ENCODE measurements around the gene PGBD5. TPM values are rescaled to one million over a fixed set of nuclear protein-coding genes. Genes with fewer than 3 reads are reported as not detected.

PGBD5 gene
- total RNA-seq, 2 donors from 2014 or later = 0.14 to 0.63 TPM

GRCh38 chr1:230295367-230295766 lies 130.8 kb downstream of the PGBD5 start:
- H3K4me1 ChIP-seq (ENCODE audit: control insufficient read depth in 1 of 2, low read depth in 2 of 2) = no peaks in the 10 kb centered on the region
- DNase-seq (ENCODE audit: low spot score) (no peak), ATAC-seq (ENCODE audit: insufficient number of reproducible peaks, low FRiP score, low read depth) (no peak)
- no peaks in the 10 kb centered on the region for H3K27me3 ChIP-seq (replicated peaks; ENCODE audit: insufficient read depth)
- no peaks in the 10 kb centered on the region for H3K36me3 ChIP-seq
- H3K9me3 ChIP-seq = no peaks in the 10 kb centered on the region
- H3K4me3 ChIP-seq = no peak overlapping the region
- TF ChIP-seq, protein P1, sequence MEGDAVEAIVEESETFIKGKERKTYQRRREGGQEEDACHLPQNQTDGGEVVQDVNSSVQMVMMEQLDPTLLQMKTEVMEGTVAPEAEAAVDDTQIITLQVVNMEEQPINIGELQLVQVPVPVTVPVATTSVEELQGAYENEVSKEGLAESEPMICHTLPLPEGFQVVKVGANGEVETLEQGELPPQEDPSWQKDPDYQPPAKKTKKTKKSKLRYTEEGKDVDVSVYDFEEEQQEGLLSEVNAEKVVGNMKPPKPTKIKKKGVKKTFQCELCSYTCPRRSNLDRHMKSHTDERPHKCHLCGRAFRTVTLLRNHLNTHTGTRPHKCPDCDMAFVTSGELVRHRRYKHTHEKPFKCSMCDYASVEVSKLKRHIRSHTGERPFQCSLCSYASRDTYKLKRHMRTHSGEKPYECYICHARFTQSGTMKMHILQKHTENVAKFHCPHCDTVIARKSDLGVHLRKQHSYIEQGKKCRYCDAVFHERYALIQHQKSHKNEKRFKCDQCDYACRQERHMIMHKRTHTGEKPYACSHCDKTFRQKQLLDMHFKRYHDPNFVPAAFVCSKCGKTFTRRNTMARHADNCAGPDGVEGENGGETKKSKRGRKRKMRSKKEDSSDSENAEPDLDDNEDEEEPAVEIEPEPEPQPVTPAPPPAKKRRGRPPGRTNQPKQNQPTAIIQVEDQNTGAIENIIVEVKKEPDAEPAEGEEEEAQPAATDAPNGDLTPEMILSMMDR (IDR thresholded peaks at IDR 0.05) = no peak
- H3K27ac ChIP-seq = no peak overlapping the region

GRCh38 chr1:230293390-230293700 lies 132.8 kb downstream of the PGBD5 start:
- no peak overlapping the region for H3K27ac ChIP-seq
- no peaks in the 10 kb centered on the region for H3K36me3 ChIP-seq
- no peaks in the 10 kb centered on the region for H3K9me3 ChIP-seq
- H3K27me3 ChIP-seq (replicated peaks; ENCODE audit: insufficient read depth) = no peaks in the 10 kb centered on the region
- no peaks in the 10 kb centered on the region for H3K4me1 ChIP-seq (ENCODE audit: control insufficient read depth in 1 of 2, low read depth in 2 of 2)
- ATAC-seq (ENCODE audit: insufficient number of reproducible peaks, low FRiP score, low read depth) = no peak
- TF ChIP-seq, protein P1 (IDR thresholded peaks at IDR 0.05) = no peak
- H3K4me3 ChIP-seq = no peak overlapping the region
- no peak for DNase-seq (ENCODE audit: low spot score)

DNA sequence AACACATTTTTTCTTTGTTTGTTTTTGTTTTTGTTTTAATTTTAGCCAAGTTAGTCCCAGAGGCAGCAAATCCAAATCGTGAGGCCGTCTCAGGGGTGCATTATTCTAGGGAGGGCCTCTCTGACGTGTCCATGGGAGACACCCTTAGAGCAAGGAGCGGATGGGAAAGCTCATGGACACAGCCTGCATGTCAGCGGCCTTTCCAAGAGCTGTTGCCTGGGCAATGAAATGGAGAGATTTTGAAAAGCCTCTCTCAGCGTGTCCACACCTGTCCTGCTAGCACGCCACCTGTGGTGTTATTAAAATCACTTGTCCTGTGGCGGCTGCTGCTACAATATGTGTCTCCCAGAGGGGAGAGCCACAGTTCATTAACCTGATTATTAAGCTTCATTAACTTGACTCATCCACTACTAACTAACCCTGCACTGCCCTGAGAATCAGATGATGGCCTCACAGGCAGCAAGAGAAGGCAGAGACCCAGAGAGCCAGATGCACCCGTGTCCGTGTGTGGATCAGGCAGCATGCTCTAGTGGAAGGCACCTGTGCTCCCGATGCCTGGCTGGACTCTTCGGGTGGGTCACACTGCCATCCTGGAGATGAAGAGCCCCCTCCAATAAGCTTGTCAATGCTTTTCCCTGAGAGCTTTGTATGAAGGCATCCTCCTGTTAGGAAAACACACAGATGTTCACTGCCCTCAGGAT lies 133.3 kb downstream of the PGBD5 start:
- no peak overlapping the region for H3K27ac ChIP-seq
- TF ChIP-seq, protein P1 (IDR thresholded peaks at IDR 0.05) = no peak
- H3K36me3 ChIP-seq = no peaks in the 10 kb centered on the region
- ATAC-seq (ENCODE audit: insufficient number of reproducible peaks, low FRiP score, low read depth) = no peak
- no peaks in the 10 kb centered on the region for H3K27me3 ChIP-seq (replicated peaks; ENCODE audit: insufficient read depth)
- no peaks in the 10 kb centered on the region for H3K9me3 ChIP-seq
- DNase-seq (ENCODE audit: low spot score) = no peak
- no peak overlapping the region for H3K4me3 ChIP-seq
- no peaks in the 10 kb centered on the region for H3K4me1 ChIP-seq (ENCODE audit: control insufficient read depth in 1 of 2, low read depth in 2 of 2)

DNA sequence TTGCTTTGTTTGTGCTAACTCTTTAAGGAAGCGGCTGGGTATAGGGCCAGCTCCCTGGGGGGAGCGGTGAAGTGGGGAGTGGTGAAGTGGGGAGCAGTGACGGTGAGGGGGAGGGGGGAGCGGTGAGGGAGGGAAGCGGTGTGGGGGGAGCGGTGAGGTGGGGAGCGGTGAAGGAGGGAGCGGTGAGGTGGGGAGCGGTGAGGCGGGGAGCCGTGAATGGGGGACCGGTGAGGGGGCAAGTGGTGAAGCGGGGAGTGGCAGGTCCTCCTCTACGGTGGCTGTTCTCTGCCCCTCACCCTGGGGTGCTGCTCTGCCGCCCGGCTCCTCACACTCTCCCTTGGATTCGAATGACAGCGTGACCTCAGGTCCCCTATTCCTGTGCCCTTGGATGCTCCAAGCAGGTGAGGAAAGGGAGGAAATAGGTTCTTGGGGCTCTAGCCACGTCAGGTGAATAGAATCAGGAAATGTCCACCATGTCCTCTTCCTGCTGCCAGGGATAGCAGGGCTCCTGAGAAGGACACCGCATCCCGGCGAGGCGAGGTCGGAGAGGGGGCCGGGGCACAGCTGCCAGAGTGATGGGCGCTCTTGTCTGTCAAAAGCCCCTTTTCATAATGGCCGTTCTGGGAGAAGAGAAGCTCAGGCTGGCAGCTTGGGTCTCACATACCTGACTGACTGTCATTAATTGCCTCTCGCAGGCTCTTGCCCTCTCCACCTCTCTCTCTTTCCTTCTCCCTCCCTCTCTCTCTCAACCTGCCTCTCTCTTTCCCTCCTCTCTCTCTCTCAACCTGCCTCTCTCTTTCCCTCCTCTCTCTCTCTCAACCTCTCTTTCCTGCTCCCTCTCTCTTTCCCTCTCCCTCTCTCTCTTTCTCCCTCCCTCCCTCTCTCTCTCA lies 134.2 kb downstream of the PGBD5 start:
- TF ChIP-seq, protein P1 (IDR thresholded peaks at IDR 0.05) = no peak
- Histone ChIP-seq H3K27ac (no peak overlapping the region), H3K9me3 (no peaks in the 10 kb centered on the region), H3K4me1 (ENCODE audit: control insufficient read depth in 1 of 2, low read depth in 2 of 2) (no peaks in the 10 kb centered on the region), H3K4me3 (no peak overlapping the region), H3K36me3 (no peaks in the 10 kb centered on the region), H3K27me3 (replicated peaks; ENCODE audit: insufficient read depth) (no peaks in the 10 kb centered on the region)
- no peak for DNase-seq (ENCODE audit: low spot score)
- no peak for ATAC-seq (ENCODE audit: insufficient number of reproducible peaks, low FRiP score, low read depth)

DNA sequence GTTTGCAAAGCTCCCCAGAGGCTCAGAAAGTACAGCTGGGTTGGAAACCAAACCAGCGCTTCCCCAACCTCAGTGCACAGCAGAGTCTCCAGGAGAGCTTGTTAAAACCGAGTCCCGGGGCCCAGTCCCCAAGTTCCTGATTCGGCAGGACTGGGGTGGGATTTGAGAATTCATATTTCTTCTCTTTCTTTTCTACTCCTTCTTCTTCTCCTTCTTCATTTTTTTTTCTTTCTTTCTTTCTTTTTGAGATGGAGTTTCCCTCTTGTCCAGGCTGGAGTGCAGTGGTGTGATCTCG lies 136.8 kb downstream of the PGBD5 start:
- DNase-seq (ENCODE audit: low spot score) = no peak

More for the DNA sequence above, 136.8 kb downstream of the PGBD5 start:
- H3K9me3 ChIP-seq = no peaks in the 10 kb centered on the region
- H3K4me3 ChIP-seq = no peak overlapping the region
- no peak for ATAC-seq (ENCODE audit: insufficient number of reproducible peaks, low FRiP score, low read depth)
- no peaks in the 10 kb centered on the region for H3K4me1 ChIP-seq (ENCODE audit: control insufficient read depth in 1 of 2, low read depth in 2 of 2)
- H3K36me3 ChIP-seq = peaks cover 2% of the 10 kb centered on the region
- H3K27me3 ChIP-seq (replicated peaks; ENCODE audit: insufficient read depth) = no peaks in the 10 kb centered on the region
- H3K27ac ChIP-seq = no peak overlapping the region
- TF ChIP-seq, protein P1 (IDR thresholded peaks at IDR 0.05) = no peak
